GM21576 (cell line): ENCODE results near the gene GPR101.

ENCODE experiments used
- ATAC-seq: cut with Tn5 transposase; IDR thresholded peaks from one replicate; pipeline ENCODE4 v1.9.1; 2021; ENCODE audit warnings: mild to moderate bottlenecking, moderate library complexity; ENCODE audit not compliant: unreplicated experiment

Gene GPR101

GRCh38 chrX:137033774-137034507 lies at the start of gene GPR101:
Gene GPR101, minus strand, starts transcription at chrX:137033995. Its CDS starts 2,321 bp downstream, at chrX:137031674.
- ATAC-seq = no peak

- no peak for ATAC-seq
Measured at GRCh38 chrX:137081239-137081638, 47.4 kb upstream of the GPR101 start.

- no peak for ATAC-seq
Measured at GRCh38 chrX:137072396-137072795, 38.6 kb upstream of the GPR101 start.

- ATAC-seq = no peak
Measured at GRCh38 chrX:137071596-137071995, 37.8 kb upstream of the GPR101 start.

GRCh38 chrX:137067147-137067546 lies 33.4 kb upstream of the GPR101 start:
- no peak for ATAC-seq

GRCh38 chrX:137062915-137063617 lies 29.3 kb upstream of the GPR101 start:
- no peak for ATAC-seq

GRCh38 chrX:137058339-137059127 lies 24.7 kb upstream of the GPR101 start:
- no peak for ATAC-seq

GRCh38 chrX:137052643-137053235 lies 18.9 kb upstream of the GPR101 start:
- no peak for ATAC-seq

GRCh38 chrX:137051978-137052642 lies 18.3 kb upstream of the GPR101 start:
- ATAC-seq = peak; percentile 97

- no peak for ATAC-seq
Measured at GRCh38 chrX:137044893-137045292, 11.1 kb upstream of the GPR101 start.

GRCh38 chrX:137043736-137044135 lies 9.9 kb upstream of the GPR101 start:
- ATAC-seq = no peak

- ATAC-seq = no peak
Measured at GRCh38 chrX:137041329-137041728, 7.5 kb upstream of the GPR101 start.

GRCh38 chrX:137040113-137040794 lies 6.5 kb upstream of the GPR101 start:
- no peak for ATAC-seq

GRCh38 chrX:137034508-137034872 lies 695 bp upstream of the GPR101 start:
- no peak for ATAC-seq

GRCh38 chrX:137032841-137033773 lies 688 bp downstream of the GPR101 start:
- ATAC-seq = no peak

GRCh38 chrX:137032341-137032694 lies 1.5 kb downstream of the GPR101 start:
- peak; percentile 15 for ATAC-seq

GRCh38 chrX:137031517-137032340 lies 2.1 kb downstream of the GPR101 start:
- ATAC-seq = peak; percentile 72

- no peak for ATAC-seq
Measured at GRCh38 chrX:137031039-137031438, 2.8 kb downstream of the GPR101 start.
